Ascending aorta (tissue), 2 donors: Measurements from ENCODE around the gene SLC12A5. TPM values are rescaled to one million over a fixed set of nuclear protein-coding genes. Genes with fewer than 3 reads are reported as not detected.

Experiments used
- DNase-seq, 2 donors: peaks; one replicate each; pipeline ENCODE4 v3.0.0-alpha.2; 2019; ENCODE audit warnings: low spot score in 2 of 2
- H3K27ac ChIP-seq, 2 donors: fragments of 200-600 bp; sonication (generic); one replicate each; pipeline ENCODE4 v1.5.1; 2016 to 2017; ENCODE audit warnings: mild to moderate bottlenecking in 1 of 2
- H3K27me3 ChIP-seq: fragments of 200-600 bp; sonication (generic); one replicate; pipeline ENCODE4 v1.5.1; 2017
- H3K36me3 ChIP-seq, 2 donors: fragments of 200-600 bp; sonication (generic); one replicate each; pipeline ENCODE4 v1.5.1; 2016
- H3K4me1 ChIP-seq, 2 donors: fragments of 200-600 bp; sonication (generic); one replicate each; pipeline ENCODE4 v1.5.1; 2016 to 2017; ENCODE audit warnings: mild to moderate bottlenecking in 1 of 2
- H3K4me3 ChIP-seq, 2 donors: fragments of 200-600 bp; sonication (generic); one replicate each; pipeline ENCODE4 v1.5.1; 2016 to 2017; ENCODE audit warnings: mild to moderate bottlenecking in 1 of 2
- H3K9me3 ChIP-seq, 2 donors: fragments of 200-600 bp; sonication (generic); one replicate each; pipeline ENCODE4 v1.5.1; 2016
- intact Hi-C: fragments of 100-400 bp; cut with DNase I; formaldehyde crosslinking; loops from one replicate; pipeline ENCODE4 v1.15.1; 2023
- total RNA-seq: library from RNA; depleted of rRNA; stranded (reverse); fragments of >200 nt; gene quantifications from one replicate; pipeline ENCODE4 v1.1.0, GENCODE V29; 2016
- TF ChIP-seq, protein P1 (sequence below), 3 experiments: fragments of 200-600 bp in 2 of 3; fragments of 450-650 bp in 1 of 3; sonication (generic) in 2 of 3; IDR thresholded peaks; one replicate each; pipeline ENCODE4 v1.5.1; 2016 to 2019; ENCODE audit warnings: antibody characterized with exemption in 3 of 3, mild to moderate bottlenecking in 1 of 3, moderate library complexity in 1 of 3

The SLC12A5 gene
- total RNA-seq, 1 donor from 2014 or later, result not detected

DNA sequence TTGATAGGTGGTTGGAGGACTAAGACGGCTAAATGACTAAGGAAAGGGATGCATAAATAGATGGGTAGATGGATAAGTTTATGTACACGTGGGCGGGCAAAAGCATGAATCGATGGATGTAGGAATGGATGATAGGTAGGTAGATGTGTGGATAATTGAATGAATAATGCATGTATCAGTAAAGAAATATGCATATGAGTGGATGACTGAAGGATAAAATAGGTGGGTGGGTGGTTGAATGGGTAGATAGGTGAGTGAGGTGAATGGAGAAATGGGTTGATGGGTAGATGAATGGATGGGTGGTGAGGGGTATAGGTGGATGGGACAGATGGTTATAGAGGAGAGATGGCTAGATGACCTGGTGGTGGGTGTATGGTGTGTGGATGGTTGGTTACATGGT is 20.2 kb downstream of the SLC12A5 start:
- Histone ChIP-seq H3K27me3 (no peaks in the 10 kb centered on the region), H3K36me3 (no peaks in the 10 kb centered on the region)
- intact Hi-C loops, result no loop called here

DNA sequence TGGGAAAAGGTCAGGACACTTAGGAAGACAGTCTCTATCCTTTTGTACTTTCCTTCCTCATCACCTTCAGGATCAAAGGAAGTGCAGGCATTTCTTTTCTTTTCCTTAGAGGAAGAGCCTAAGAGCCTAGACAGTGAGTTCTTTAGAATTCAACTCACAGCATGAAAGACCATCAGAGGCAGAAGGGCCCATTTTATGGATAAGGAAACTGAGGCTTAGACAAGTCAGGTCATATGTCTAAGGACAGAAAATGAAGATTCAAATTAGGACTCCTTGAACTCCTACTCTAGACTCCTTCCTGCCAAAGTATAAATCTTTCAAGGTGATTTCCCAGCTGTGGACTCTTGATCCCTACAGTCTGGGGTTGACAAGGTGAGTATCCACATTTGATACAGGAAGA is 20.8 kb downstream of the SLC12A5 start:
- Histone ChIP-seq H3K27me3 (no peaks in the 10 kb centered on the region), H3K36me3 (no peaks in the 10 kb centered on the region), H3K27ac (no peak overlapping the region), H3K4me1 (no peaks in the 10 kb centered on the region), H3K9me3 (no peaks in the 10 kb centered on the region), H3K4me3 (no peak overlapping the region)
- TF ChIP-seq, protein P1, sequence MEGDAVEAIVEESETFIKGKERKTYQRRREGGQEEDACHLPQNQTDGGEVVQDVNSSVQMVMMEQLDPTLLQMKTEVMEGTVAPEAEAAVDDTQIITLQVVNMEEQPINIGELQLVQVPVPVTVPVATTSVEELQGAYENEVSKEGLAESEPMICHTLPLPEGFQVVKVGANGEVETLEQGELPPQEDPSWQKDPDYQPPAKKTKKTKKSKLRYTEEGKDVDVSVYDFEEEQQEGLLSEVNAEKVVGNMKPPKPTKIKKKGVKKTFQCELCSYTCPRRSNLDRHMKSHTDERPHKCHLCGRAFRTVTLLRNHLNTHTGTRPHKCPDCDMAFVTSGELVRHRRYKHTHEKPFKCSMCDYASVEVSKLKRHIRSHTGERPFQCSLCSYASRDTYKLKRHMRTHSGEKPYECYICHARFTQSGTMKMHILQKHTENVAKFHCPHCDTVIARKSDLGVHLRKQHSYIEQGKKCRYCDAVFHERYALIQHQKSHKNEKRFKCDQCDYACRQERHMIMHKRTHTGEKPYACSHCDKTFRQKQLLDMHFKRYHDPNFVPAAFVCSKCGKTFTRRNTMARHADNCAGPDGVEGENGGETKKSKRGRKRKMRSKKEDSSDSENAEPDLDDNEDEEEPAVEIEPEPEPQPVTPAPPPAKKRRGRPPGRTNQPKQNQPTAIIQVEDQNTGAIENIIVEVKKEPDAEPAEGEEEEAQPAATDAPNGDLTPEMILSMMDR (IDR thresholded peaks at IDR 0.05), result no peak
- intact Hi-C loops, result no loop called here
- no peak for DNase-seq

More for the DNA sequence above, 20.2 kb downstream of the SLC12A5 start:
- TF ChIP-seq, protein P1 (IDR thresholded peaks at IDR 0.05), result no peak
- H3K27ac ChIP-seq, result no peak overlapping the region
- H3K9me3 ChIP-seq, result no peaks in the 10 kb centered on the region
- no peak overlapping the region for H3K4me3 ChIP-seq
- H3K4me1 ChIP-seq, result no peaks in the 10 kb centered on the region
- no peak for DNase-seq

DNA sequence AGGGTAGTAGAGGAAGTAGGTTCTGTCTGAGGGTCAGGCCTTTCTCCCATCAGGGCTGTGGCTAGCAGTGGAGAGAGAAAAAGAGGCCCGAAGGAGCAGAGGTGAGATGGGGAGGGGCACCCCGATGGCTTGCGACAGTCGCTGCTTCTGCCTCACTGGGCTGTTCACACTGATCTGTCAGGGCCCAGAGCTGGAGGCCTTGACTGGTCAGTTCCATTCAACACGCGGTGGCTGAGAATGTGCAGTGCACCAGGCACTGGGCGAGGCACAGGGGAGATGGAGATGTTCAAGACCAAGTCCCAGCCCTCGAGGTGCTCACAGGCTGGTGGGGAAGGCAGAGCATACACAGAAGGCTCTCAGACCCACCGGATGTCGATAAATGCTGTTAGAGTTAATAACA is 21.4 kb downstream of the SLC12A5 start:
- DNase-seq, result no peak
- no peak overlapping the region for H3K27ac ChIP-seq
- H3K9me3 ChIP-seq, result no peaks in the 10 kb centered on the region
- intact Hi-C loops, result no loop called here
- H3K4me1 ChIP-seq, result no peaks in the 10 kb centered on the region
- H3K36me3 ChIP-seq, result no peaks in the 10 kb centered on the region
- no peaks in the 10 kb centered on the region for H3K27me3 ChIP-seq
- TF ChIP-seq, protein P1 (IDR thresholded peaks at IDR 0.05), result no peak
- H3K4me3 ChIP-seq, result no peak overlapping the region

DNA sequence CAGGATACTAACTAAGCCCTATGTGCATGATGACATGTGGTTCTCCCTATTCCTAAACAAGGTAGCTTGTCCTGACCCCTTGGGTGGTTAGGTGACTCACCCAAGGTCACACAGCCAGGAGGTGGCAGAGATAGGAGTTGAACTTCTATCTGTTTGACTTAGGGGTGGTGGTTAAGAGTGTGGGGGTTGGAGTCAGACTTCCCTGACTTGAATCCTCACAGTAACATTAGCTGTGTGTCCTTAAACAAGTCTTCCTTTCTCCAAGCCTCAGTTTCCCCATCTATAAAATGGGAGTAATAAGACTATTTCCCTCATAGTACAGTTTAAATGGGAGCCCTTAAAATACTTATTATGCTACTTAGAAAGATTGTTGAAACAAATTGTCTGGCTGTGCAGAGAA is 21.9 kb downstream of the SLC12A5 start:
- intact Hi-C loops, result no loop called here
- DNase-seq, result no peak
- Histone ChIP-seq H3K9me3 (no peaks in the 10 kb centered on the region), H3K27me3 (no peaks in the 10 kb centered on the region), H3K4me3 (no peak overlapping the region), H3K4me1 (no peaks in the 10 kb centered on the region), H3K36me3 (no peaks in the 10 kb centered on the region), H3K27ac (no peak overlapping the region)
- TF ChIP-seq, protein P1 (IDR thresholded peaks at IDR 0.05), result no peak

DNA sequence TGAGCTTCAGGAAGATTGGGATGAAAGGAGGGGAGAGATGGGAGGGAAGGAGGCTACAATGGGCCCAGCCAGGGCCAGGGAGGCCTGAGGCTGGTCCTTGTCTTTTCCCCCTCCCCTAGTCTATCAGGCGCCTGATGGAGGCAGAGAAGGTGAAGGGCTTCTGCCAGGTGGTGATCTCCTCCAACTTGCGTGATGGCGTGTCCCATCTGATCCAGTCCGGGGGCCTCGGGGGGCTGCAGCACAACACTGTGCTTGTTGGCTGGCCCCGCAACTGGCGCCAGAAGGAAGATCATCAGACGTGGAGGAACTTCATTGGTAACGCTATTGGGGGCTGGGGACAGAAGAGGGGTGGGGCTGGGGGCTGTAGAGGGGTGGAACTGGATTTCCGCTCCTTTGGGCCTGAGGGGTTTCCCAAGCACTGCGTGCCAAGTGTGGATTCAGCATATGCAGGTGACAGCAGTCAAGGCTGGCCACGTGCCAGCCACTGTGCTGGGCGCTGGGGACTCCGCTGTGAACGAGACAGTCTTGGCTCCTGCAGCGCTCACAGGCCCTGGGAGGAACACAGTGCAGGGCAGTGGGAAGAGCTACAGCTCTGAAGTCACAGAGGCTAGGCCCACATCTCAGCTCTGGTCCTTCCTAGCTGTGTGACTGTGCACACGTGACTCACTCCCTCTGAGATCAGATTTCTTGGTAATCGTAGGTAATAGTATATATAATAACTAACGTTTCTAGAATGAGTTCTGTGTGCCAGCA is 22.7 kb downstream of the SLC12A5 start:
- no peak overlapping the region for H3K4me3 ChIP-seq
- no peaks in the 10 kb centered on the region for H3K4me1 ChIP-seq
- no peak overlapping the region for H3K27ac ChIP-seq
- intact Hi-C loops, result no loop called here
- TF ChIP-seq, protein P1 (IDR thresholded peaks at IDR 0.05), result no peak
- no peak for DNase-seq
- no peaks in the 10 kb centered on the region for H3K27me3 ChIP-seq
- H3K36me3 ChIP-seq, result no peaks in the 10 kb centered on the region
- no peaks in the 10 kb centered on the region for H3K9me3 ChIP-seq
